B cell (primary cell): ENCODE results near the gene CHAF1B. TPM values are rescaled to one million over a fixed set of nuclear protein-coding genes. Genes with fewer than 3 reads are reported as not detected.

ENCODE experiments used
- ATAC-seq: fragments of 200-7000 bp; cut with Tn5 transposase; one replicate; pipeline ENCODE4 v1.10.0; 2021; ENCODE audit warnings: low read depth, mild to moderate bottlenecking, moderate number of reproducible peaks, moderate library complexity
- CTCF ChIA-PET: fragments of 350-600 bp; sonication (Branson Sonifier 250); formaldehyde crosslinking; loops from one replicate; lab custom pipeline; 2021; ENCODE audit warnings: antibody characterized with exemption, inconsistent platforms; lab: Charles Lee
- POLR2A ChIA-PET: fragments of 350-600 bp; sonication (Branson Sonifier 250); formaldehyde crosslinking; loops from one replicate; lab custom pipeline; 2021; ENCODE audit warnings: antibody characterized with exemption; lab: Charles Lee
- DNase-seq: peaks from one replicate; pipeline ENCODE4 v3.0.0; 2013
- H2AFZ ChIP-seq: 2 replicates; pipeline ENCODE4 v1.6.1; 2012; ENCODE audit warnings: mild to moderate bottlenecking, low read depth, low read length; ENCODE audit not compliant: insufficient read depth, poor library complexity, severe bottlenecking
- H3K27ac ChIP-seq, 2 donors: 1 replicate in 1 of 2; 2 replicates in 1 of 2; pipeline ENCODE4 v1.5.1; 2012 to 2013; ENCODE audit warnings: low read length in 2 of 2, mild to moderate bottlenecking in 2 of 2, moderate library complexity in 1 of 2
- H3K27me3 ChIP-seq, 4 experiments: fragments of 200-600 bp in 1 of 4; sonication (generic) in 1 of 4; replicated peaks in 1 of 4; 1 replicate in 2 of 4; 2 replicates in 2 of 4; pipeline versions ENCODE4 v1.6.1 to v1.7.0; 2013 to 2016; ENCODE audit warnings: low read length in 3 of 4, mild to moderate bottlenecking in 2 of 4, mixed read lengths in 1 of 4, moderate library complexity in 1 of 4; ENCODE audit not compliant: insufficient read depth in 4 of 4, control insufficient read depth in 3 of 4; ENCODE audit errors: control extremely low read depth in 1 of 4
- H3K36me3 ChIP-seq, 2 experiments: replicated peaks in 1 of 2; 1 replicate in 1 of 2; 2 replicates in 1 of 2; pipeline versions ENCODE4 v1.6.1 to v1.7.1; 2013; ENCODE audit warnings: low read length in 1 of 2; ENCODE audit not compliant: insufficient read depth in 2 of 2, control insufficient read depth in 1 of 2; ENCODE audit errors: control extremely low read depth in 1 of 2, extremely low read depth in 1 of 2
- H3K4me1 ChIP-seq, 2 donors: fragments of 200-600 bp in 1 of 2; sonication (generic) in 1 of 2; 1 replicate in 1 of 2; 2 replicates in 1 of 2; pipeline versions ENCODE4 v1.5.1 to v1.6.1; 2013 to 2017; ENCODE audit warnings: low read length in 2 of 2; ENCODE audit not compliant: control insufficient read depth in 2 of 2, insufficient read depth in 2 of 2
- H3K4me2 ChIP-seq: replicated peaks from 2 replicates; pipeline ENCODE3; 2012; ENCODE audit warnings: mild to moderate bottlenecking, low read depth, low read length; ENCODE audit not compliant: poor library complexity, severe bottlenecking
- H3K4me3 ChIP-seq, 5 experiments: fragments of 200-600 bp in 1 of 5; sonication (generic) in 1 of 5; 1 replicate in 3 of 5; 2 replicates in 2 of 5; pipeline versions ENCODE4 v1.5.1 to v1.7.0; 2011 to 2016; ENCODE audit warnings: low read length in 4 of 5, mild to moderate bottlenecking in 4 of 5, low read depth in 2 of 5, control low read depth in 1 of 5, moderate library complexity in 1 of 5; ENCODE audit not compliant: insufficient read depth in 1 of 5; ENCODE audit errors: control extremely low read depth in 1 of 5, extremely low read depth in 1 of 5
- H3K79me2 ChIP-seq: fragments of 200-600 bp; sonication (generic); one replicate; pipeline ENCODE4 v1.6.0; 2016; ENCODE audit warnings: low read length; ENCODE audit not compliant: control insufficient read depth, insufficient read depth
- H3K9ac ChIP-seq: fragments of 200-600 bp; sonication (generic); 2 replicates; pipeline ENCODE4 v1.6.1; 2017; ENCODE audit warnings: mild to moderate bottlenecking, low read length, moderate library complexity
- H3K9me3 ChIP-seq, 3 donors: one replicate each; pipeline versions ENCODE4 v1.6.1 to v1.7.1; 2013; ENCODE audit warnings: low read length in 2 of 3; ENCODE audit not compliant: control insufficient read depth in 2 of 3, insufficient read depth in 1 of 3; ENCODE audit errors: control extremely low read depth in 1 of 3
- H4K20me1 ChIP-seq: 2 replicates; pipeline ENCODE4 v1.6.0; 2012; ENCODE audit warnings: mild to moderate bottlenecking, low read length; ENCODE audit not compliant: insufficient read depth, control insufficient read depth, poor library complexity, severe bottlenecking
- H3K27ac Mint-ChIP-seq: one replicate; pipeline ENCODE4 v1.8.0; 2021; ENCODE audit warnings: mixed read lengths
- H3K27me3 Mint-ChIP-seq: one replicate; pipeline ENCODE4 v1.8.0; 2021; ENCODE audit warnings: mixed read lengths
- H3K4me1 Mint-ChIP-seq: one replicate; pipeline ENCODE4 v1.8.0; 2021; ENCODE audit warnings: mixed read lengths
- H3K4me3 Mint-ChIP-seq: one replicate; pipeline ENCODE4 v1.8.0; 2021; ENCODE audit warnings: mixed read lengths
- H3K9me3 Mint-ChIP-seq: one replicate; pipeline ENCODE4 v1.8.0; 2022; ENCODE audit warnings: mixed read lengths; ENCODE audit not compliant: insufficient read depth
- EZH2 ChIP-seq: IDR thresholded peaks from 2 replicates; pipeline ENCODE4 v1.6.1; 2012; ENCODE audit warnings: borderline replicate concordance, low read depth, mild to moderate bottlenecking, moderate library complexity, low read length; ENCODE audit not compliant: insufficient read depth, poor library complexity, severe bottlenecking
- whole genome bisulfite sequencing: methylation state at CpG from one replicate; pipeline ENCODE4 v1.1.5; 2013; ENCODE audit warnings: missing lambda C conversion rate; ENCODE audit not compliant: insufficient coverage; 5-methylcytosine and 5-hydroxymethylcytosine counted together
- intact Hi-C: fragments of 100-400 bp; cut with micrococcal nuclease; formaldehyde crosslinking; loops from one replicate; pipeline ENCODE4 v1.10.0; 2022
- polyA plus RNA-seq: library from polyadenylated mRNA; depleted of rRNA; stranded (reverse); fragments of >200 nt; gene quantifications from 2 replicates; pipeline ENCODE4 v1.2.3, GENCODE V29; 2012
- total RNA-seq, 2 donors: library from RNA; stranded (reverse); fragments of 120-200 nt in 1 of 2; gene quantifications; 1 replicate in 1 of 2; 2 replicates in 1 of 2; pipeline versions ENCODE4 v1.2.3 to v1.2.4, GENCODE V29; 2013 to 2022
- TF ChIP-seq, protein P1 (sequence below): fragments of 200-600 bp; IDR thresholded peaks from one replicate; pipeline ENCODE4 v1.8.0; 2022; ENCODE audit warnings: antibody characterized with exemption, mild to moderate bottlenecking

CHAF1B gene
- total and polyA plus RNA-seq, 2 donors (not counting 1 experiment from before 2014, with no cell fraction given) = 1.1 to 1.9 TPM

DNA sequence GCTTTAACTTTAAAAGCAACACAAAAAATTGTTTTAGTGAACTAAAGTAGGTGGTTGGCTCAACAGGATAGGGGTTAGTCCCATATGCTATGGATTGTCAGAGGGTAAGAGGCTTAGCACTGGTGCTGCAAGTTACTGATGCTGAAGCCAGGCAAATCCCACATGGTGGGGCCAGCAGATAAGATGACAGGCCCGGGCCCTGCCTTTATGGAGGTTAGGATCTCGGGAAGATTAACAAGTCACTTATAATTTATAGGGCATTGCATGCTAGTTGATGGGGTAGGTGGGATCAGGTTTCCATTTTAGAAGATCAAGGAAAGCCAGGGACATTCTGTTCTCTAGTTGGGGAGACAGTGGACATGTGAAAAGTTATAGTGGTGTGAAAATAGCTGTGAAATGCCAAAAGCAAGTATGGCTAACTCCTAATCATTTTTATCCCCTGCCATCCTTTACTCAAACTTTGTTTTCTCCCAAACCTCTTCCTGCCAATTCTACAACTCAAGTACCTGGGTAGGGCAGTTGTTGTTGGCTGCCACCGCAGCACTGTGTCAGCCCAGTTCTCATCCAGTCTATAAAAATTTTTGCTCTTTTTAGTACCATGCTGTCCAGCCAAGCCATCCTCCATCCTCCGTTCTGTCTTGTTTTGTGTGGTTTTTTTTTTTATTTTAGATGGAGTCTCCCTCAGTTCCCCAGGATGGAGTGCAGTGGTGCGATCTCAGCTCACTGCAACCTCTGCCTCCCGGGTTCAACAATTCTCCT is 10.3 kb downstream of the CHAF1B start:
- 100% methylated on average over 1 of the region's 6 CpGs for WGBS
- CTCF ChIA-PET = no interaction called here
- ATAC-seq = no peak

DNA sequence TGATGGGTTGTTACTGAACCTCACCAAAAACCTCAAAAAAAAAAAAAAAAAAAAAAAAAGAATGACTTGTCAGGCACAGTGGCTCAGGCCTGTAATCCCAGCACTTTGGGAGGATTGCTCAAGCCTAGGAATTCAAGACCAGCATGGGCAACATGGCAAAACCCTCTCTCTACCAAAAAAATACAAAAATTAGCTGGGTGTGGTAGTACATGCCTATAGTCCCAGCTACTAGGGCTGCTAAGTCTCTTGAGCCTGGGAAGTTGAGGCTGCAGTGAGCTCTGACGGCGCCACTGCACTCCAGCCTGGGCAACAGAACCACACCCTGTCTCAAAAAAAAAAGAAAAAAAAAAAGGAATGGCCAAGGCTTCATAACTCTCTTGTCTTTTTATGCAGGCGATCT is 11.1 kb downstream of the CHAF1B start:
- H3K27me3 Mint-ChIP-seq = no peaks in the 10 kb centered on the region
- ChIA-PET CTCF (no interaction called here), POLR2A (no interaction called here)
- 100% methylated on average over 3 of the region's 3 CpGs for WGBS
- H3K4me1 Mint-ChIP-seq = no peaks in the 10 kb centered on the region
- DNase-seq (no peak), ATAC-seq (no peak)
- no peak overlapping the region for H3K4me3 Mint-ChIP-seq
- Histone ChIP-seq H3K4me1 (no peaks in the 10 kb centered on the region), H3K36me3 (no peaks in the 10 kb centered on the region), H2AFZ (no peak overlapping the region), H3K9me3 (peaks cover 0 to 12% (median 0%) of the 10 kb centered on the region in 3 donors), H3K4me2 (no peak overlapping the region), H3K27ac (no peak overlapping the region), H4K20me1 (no peaks in the 10 kb centered on the region), H3K4me3 (no peak overlapping the region), H3K79me2 (no peaks in the 10 kb centered on the region), H3K27me3 (no peaks in the 10 kb centered on the region), H3K9ac (no peak overlapping the region)
- H3K27ac Mint-ChIP-seq = no peak overlapping the region
- TF ChIP-seq, protein P1, sequence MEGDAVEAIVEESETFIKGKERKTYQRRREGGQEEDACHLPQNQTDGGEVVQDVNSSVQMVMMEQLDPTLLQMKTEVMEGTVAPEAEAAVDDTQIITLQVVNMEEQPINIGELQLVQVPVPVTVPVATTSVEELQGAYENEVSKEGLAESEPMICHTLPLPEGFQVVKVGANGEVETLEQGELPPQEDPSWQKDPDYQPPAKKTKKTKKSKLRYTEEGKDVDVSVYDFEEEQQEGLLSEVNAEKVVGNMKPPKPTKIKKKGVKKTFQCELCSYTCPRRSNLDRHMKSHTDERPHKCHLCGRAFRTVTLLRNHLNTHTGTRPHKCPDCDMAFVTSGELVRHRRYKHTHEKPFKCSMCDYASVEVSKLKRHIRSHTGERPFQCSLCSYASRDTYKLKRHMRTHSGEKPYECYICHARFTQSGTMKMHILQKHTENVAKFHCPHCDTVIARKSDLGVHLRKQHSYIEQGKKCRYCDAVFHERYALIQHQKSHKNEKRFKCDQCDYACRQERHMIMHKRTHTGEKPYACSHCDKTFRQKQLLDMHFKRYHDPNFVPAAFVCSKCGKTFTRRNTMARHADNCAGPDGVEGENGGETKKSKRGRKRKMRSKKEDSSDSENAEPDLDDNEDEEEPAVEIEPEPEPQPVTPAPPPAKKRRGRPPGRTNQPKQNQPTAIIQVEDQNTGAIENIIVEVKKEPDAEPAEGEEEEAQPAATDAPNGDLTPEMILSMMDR = no peak
- TF ChIP-seq EZH2 = no peak
- intact Hi-C loops = no loop called here
- H3K9me3 Mint-ChIP-seq = no peaks in the 10 kb centered on the region

More for the DNA sequence above, 10.3 kb downstream of the CHAF1B start:
- Histone ChIP-seq H3K4me3 (no peak overlapping the region), H3K9ac (no peak overlapping the region), H3K9me3 (peaks cover 0 to 12% (median 0%) of the 10 kb centered on the region in 3 donors), H3K79me2 (no peaks in the 10 kb centered on the region), H4K20me1 (no peaks in the 10 kb centered on the region), H3K4me1 (no peaks in the 10 kb centered on the region), H3K4me2 (no peak overlapping the region), H3K36me3 (peaks cover 0 to 1% of the 10 kb centered on the region in 2 experiments), H3K27ac (no peak overlapping the region), H3K27me3 (no peaks in the 10 kb centered on the region), H2AFZ (no peak overlapping the region)
- no peak for TF ChIP-seq EZH2
- TF ChIP-seq, protein P1 = no peak
- intact Hi-C loops = no loop called here
- Mint-ChIP-seq H3K4me3 (no peak overlapping the region), H3K4me1 (no peaks in the 10 kb centered on the region), H3K27ac (no peak overlapping the region), H3K27me3 (no peaks in the 10 kb centered on the region), H3K9me3 (no peaks in the 10 kb centered on the region)
- no peak for DNase-seq
- POLR2A ChIA-PET = no interaction called here
